OCI-LY7 (cell line): ENCODE data around the gene ZNF35. TPM values are rescaled to one million over a fixed set of nuclear protein-coding genes. Genes with fewer than 3 reads are reported as not detected.

Source experiments
- BruUV-seq: library from RNA; stranded (reverse); fragments of 400-500 nt; replicated peaks from 2 replicates; lab custom pipeline; 2021; lab: Mats Ljungman, UMichigan
- CTCF ChIA-PET: fragments of 300-600 bp; sonication (Branson Sonifier 250); formaldehyde crosslinking; loops from one replicate; lab custom pipeline; 2022; ENCODE audit warnings: antibody characterized with exemption; ENCODE audit not compliant: unreplicated experiment; lab: Charles Lee
- POLR2A ChIA-PET: fragments of 300-600 bp; sonication (Branson Sonifier 250); formaldehyde crosslinking; loops from one replicate; lab custom pipeline; 2022; ENCODE audit warnings: antibody characterized with exemption; lab: Charles Lee
- DNase-seq: peaks from one replicate; pipeline ENCODE4 v3.0.0-alpha.2; 2015; ENCODE audit warnings: low spot score
- H2AFZ ChIP-seq: fragments of 200-600 bp; sonication (generic), shearing (Covaris generic); 2 replicates; pipeline ENCODE4 v1.6.1; 2014; ENCODE audit warnings: mild to moderate bottlenecking, antibody characterized with exemption, low read length, moderate library complexity
- H3K27ac ChIP-seq: fragments of 200-600 bp; sonication (generic); 2 replicates; pipeline ENCODE4 v1.5.1; 2014; ENCODE audit warnings: mixed run types, low read depth, mild to moderate bottlenecking, moderate library complexity, low read length, inconsistent platforms; ENCODE audit not compliant: poor library complexity, severe bottlenecking
- H3K36me3 ChIP-seq: fragments of 200-600 bp; sonication (generic); 2 replicates; pipeline ENCODE4 v1.6.1; 2014; ENCODE audit warnings: mild to moderate bottlenecking, antibody characterized with exemption, low read length, moderate library complexity, mixed read lengths; ENCODE audit not compliant: insufficient read depth
- H3K4me1 ChIP-seq: fragments of 200-600 bp; sonication (generic); 2 replicates; pipeline ENCODE4 v1.5.1; 2014; ENCODE audit warnings: mild to moderate bottlenecking, low read length; ENCODE audit not compliant: insufficient read depth, poor library complexity, severe bottlenecking
- H3K4me2 ChIP-seq: fragments of 200-600 bp; sonication (generic); 2 replicates; pipeline ENCODE4 v1.6.1; 2014; ENCODE audit warnings: mild to moderate bottlenecking, low read length
- H3K4me3 ChIP-seq: fragments of 200-600 bp; sonication (generic); 2 replicates; pipeline ENCODE4 v1.5.1; 2014; ENCODE audit warnings: mild to moderate bottlenecking, low read depth, low read length; ENCODE audit not compliant: poor library complexity, severe bottlenecking
- H3K79me2 ChIP-seq: fragments of 200-600 bp; sonication (generic); 2 replicates; pipeline ENCODE4 v1.6.1; 2016; ENCODE audit warnings: low read depth, mild to moderate bottlenecking, low read length, moderate library complexity, mixed read lengths; ENCODE audit not compliant: insufficient read depth
- H3K9me2 ChIP-seq: fragments of 200-600 bp; sonication (generic); 2 replicates; pipeline ENCODE4 v1.6.1; 2016; ENCODE audit warnings: mild to moderate bottlenecking, low read length, mixed read lengths; ENCODE audit not compliant: insufficient read depth
- H3K9me3 ChIP-seq: fragments of 200-600 bp; sonication (generic); 2 replicates; pipeline ENCODE4 v1.6.1; 2014; ENCODE audit warnings: mild to moderate bottlenecking, mixed run types, low read length, mixed read lengths
- H4K20me1 ChIP-seq: fragments of 200-600 bp; sonication (generic); 2 replicates; pipeline ENCODE4 v1.6.1; 2014; ENCODE audit warnings: mild to moderate bottlenecking, antibody characterized with exemption, low read length, moderate library complexity, mixed read lengths; ENCODE audit not compliant: insufficient read depth
- CTCF ChIP-seq: fragments of 200-600 bp; sonication (generic); conservative IDR thresholded peaks from 2 replicates; pipeline ENCODE4 v1.5.1; 2014; ENCODE audit warnings: mild to moderate bottlenecking, antibody characterized with exemption, low read length, moderate library complexity, mixed read lengths
- EZH2phosphoT487 ChIP-seq: fragments of 200-600 bp; sonication (generic); IDR thresholded peaks from 2 replicates; pipeline ENCODE4 v1.6.1; 2018; ENCODE audit warnings: low read depth, borderline replicate concordance, mild to moderate bottlenecking, mixed run types, antibody characterized with exemption, low read length, moderate library complexity, mixed read lengths
- intact Hi-C: fragments of 100-400 bp; cut with micrococcal nuclease; formaldehyde crosslinking; loops from one replicate; pipeline ENCODE4 v1.10.0; 2022; ENCODE audit not compliant: unreplicated experiment
- total RNA-seq, 2 experiments: library from RNA; depleted of rRNA in 1 of 2; stranded (reverse); fragments of >200 nt in 1 of 2; shearing (Covaris generic) in 1 of 2; gene quantifications; 2 replicates each; pipeline ENCODE4 v1.2.3, GENCODE V29; 2014 to 2022

The ZNF35 gene
- total RNA-seq, 2 experiments from 2014 or later: 8.6 to 9.0 TPM

- H3K4me1 ChIP-seq: no peaks in the 10 kb centered on the region
- H2AFZ ChIP-seq: no peak overlapping the region
- 0 out of 2 replicates have a peak, but pooled peaks cover 6% of the 10 kb centered on the region for H3K9me3 ChIP-seq
- H3K36me3 ChIP-seq: no peaks in the 10 kb centered on the region
- BruUV-seq: no TSS peak
- POLR2A ChIA-PET: no interaction called here
- intact Hi-C loops: no loop called here
- H3K9me2 ChIP-seq: no peaks in the 10 kb centered on the region
- no peaks in the 10 kb centered on the region for H3K79me2 ChIP-seq
- no peaks in the 10 kb centered on the region for H4K20me1 ChIP-seq
- H3K4me3 ChIP-seq: no peak overlapping the region
- TF ChIP-seq CTCF: no peak
- no peak overlapping the region for H3K4me2 ChIP-seq
- H3K27ac ChIP-seq: no peak overlapping the region
- CTCF ChIA-PET: no interaction called here
- DNase-seq: no peak
Measured at GRCh38 chr3:44674211-44674610, 25.7 kb downstream of the ZNF35 start.

GRCh38 chr3:44678480-44679116, 30.1 kb downstream of the ZNF35 start:
- Histone ChIP-seq H4K20me1 (no peaks in the 10 kb centered on the region), H3K9me3 (0 out of 2 replicates have a peak, but pooled peaks cover 6% of the 10 kb centered on the region), H2AFZ (no peak overlapping the region), H3K4me2 (no peak overlapping the region), H3K4me1 (no peaks in the 10 kb centered on the region), H3K9me2 (no peaks in the 10 kb centered on the region), H3K27ac (no peak overlapping the region), H3K4me3 (no peak overlapping the region), H3K79me2 (no peaks in the 10 kb centered on the region), H3K36me3 (no peaks in the 10 kb centered on the region)
- intact Hi-C loops: no loop called here
- DNase-seq: no peak
- CTCF ChIA-PET: no interaction called here
- POLR2A ChIA-PET: no interaction called here
- BruUV-seq: no TSS peak
- TF ChIP-seq CTCF (no peak), EZH2phosphoT487 (no peak)

GRCh38 chr3:44680921-44681455, 32.5 kb downstream of the ZNF35 start:
- Histone ChIP-seq H3K9me2 (no peaks in the 10 kb centered on the region), H3K4me2 (no peak overlapping the region), H3K9me3 (peaks cover 5% of the 10 kb centered on the region; the same call in 1 of the 2 replicates), H4K20me1 (no peaks in the 10 kb centered on the region), H3K4me3 (no peak overlapping the region), H2AFZ (no peak overlapping the region), H3K36me3 (0 out of 2 replicates have a peak, but pooled peaks cover 5% of the 10 kb centered on the region), H3K79me2 (no peaks in the 10 kb centered on the region), H3K4me1 (peaks cover 5% of the 10 kb centered on the region), H3K27ac (no peak overlapping the region)
- no peak for DNase-seq
- intact Hi-C loops: no loop called here
- no peak for TF ChIP-seq CTCF
- TF ChIP-seq EZH2phosphoT487: no peak
- CTCF ChIA-PET: no interaction called here
- POLR2A ChIA-PET: interaction anchor here (0.5 kb wide), 1 partner anchor 208 kb away, joined by 11 read pairs; no protein-coding TSS in a partner anchor
- no TSS peak for BruUV-seq
